Heart left ventricle (tissue), 13 donors: ENCODE results near the gene SLC25A4.

Source experiments
- CTCF ChIP-seq, 12 donors: fragments of 200-600 bp; sonication (generic) in 4 of 12; IDR thresholded peaks; one replicate each; pipeline versions ENCODE4 v1.5.0 to v1.8.0; 2018 to 2022; ENCODE audit warnings: antibody characterized with exemption in 12 of 12, mild to moderate bottlenecking in 5 of 12
- POLR2A ChIP-seq, 2 donors: fragments of 450-650 bp; IDR thresholded peaks; one replicate each; pipeline ENCODE4 v1.6.1; 2017; ENCODE audit warnings: antibody characterized with exemption in 2 of 2, mild to moderate bottlenecking in 2 of 2, moderate library complexity in 2 of 2
- donor health status: ischemic (EF 13 %, LVEDD 7.1; RV severe dilation, severe dysfunction).
- donor health status: DM: no; HTN: yes; CAD: no.
- donor health status: DM: no; HTN: no; CAD: no.
- donor health status: ischemic (EF 25% LVEDD 6.9; RV normal size, moderate dysfunction).
- donor health status: ischemic (EF 25% LVEDD 5.7; RV mildly dilated, moderate dysfunction).
- donor health status: ischemic (EF 35%, LVEDD 5.7; RV mildly dilated, moderate dysfunction).
- donor health status: nonischemic (EF 11% LVEDD 7.7; RV severe dilation, severe dysfunction).
- donor health status: DM: yes; HTN: yes; CAD: no.
- donor health status: PGD.
- donor health status: ischemic (EF 29% LVEDD 5.4; RV normal size, mild dysfunction).
- donor health status: nonischemic (EF 23%, LVEDD 6.1; RV moderate dilation, normal function).

DNA sequence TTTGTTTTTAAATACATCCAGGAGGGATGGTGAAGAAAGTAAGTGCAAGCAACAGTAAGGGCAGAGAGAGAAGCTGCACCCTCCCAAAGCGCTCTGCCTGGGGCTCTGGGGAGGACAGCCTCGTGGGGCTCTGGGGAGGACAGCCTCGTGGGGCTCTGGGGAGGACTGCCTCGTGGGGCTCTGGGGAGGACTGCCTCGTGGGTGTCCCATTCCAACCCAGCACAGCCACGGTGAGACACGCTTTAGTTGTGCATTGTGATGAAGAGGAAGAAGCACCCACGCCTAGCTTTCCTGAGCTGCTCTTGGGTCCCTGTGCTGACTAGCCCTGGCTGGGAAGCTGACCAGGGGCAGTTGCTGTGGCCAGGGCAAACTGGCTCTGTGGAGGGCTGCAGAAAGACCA, 43.1 kb upstream of the SLC25A4 start:
- TF ChIP-seq POLR2A (IDR thresholded peaks at IDR 0.05) = no peak
- TF ChIP-seq CTCF (IDR thresholded peaks at IDR 0.05) = no peak
